COLO668 (cell line): Measurements from ENCODE around the gene HAS3.
"Not testable (repeated sequence)": the region's sequence is repeated elsewhere in the genome, so short reads cannot be mapped to it uniquely, and the experiment has no call there.

Experiments used
- DNase-seq: peaks from one replicate; lab custom pipeline; 2025; ENCODE audit not compliant: unreplicated experiment; lab: John Stamatoyannopoulos, UW

HAS3 gene

DNA sequence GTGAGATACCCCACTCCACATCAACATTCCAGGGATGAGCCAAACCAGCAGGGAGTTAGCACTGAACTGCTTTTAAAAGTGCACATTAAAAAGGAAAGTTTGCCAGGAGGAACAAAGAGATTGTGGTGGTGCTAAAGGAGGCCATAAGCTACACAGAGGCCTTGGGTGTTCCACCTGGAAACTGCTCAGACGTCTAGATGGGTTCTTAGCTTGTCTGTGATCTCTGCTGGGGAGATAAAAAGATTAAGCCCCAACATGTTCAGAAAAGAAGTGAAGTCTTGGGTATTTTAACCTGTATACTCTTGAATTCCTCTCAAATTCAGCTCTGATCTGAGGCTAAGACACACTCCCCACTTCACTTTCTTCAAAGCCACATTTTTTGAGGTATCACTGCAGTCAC is 10.4 kb downstream of the HAS3 start:
- no peak for DNase-seq

DNA sequence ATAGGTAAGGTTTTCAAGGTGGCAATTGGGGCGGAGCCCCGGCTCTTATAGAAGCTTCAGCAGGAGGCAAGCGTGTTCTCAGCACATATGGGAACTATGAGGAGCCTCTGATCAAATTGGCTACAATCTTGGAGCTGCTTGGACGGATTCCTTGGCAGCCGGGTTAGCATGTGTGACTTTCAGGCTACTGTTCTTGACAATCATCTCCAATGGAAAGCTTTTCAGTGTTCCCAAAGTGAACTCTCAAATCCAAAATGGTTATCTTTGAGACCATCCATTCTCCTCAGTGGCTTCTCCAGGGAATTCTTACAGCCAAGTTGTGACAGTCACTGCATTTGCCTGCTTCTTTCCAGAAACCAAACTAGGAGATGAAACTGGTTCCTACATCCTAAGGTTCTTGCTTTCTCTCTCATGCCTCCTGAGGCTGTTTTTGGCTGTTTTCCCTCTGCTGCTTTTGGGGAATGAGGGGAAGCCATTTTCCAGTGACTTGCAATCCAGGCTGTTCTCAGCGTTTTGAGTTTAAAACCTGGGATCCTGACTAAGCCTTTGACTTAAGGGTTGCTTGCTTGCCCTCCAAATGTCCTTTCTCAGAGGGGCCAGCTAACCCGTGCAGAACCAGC is 10.9 kb downstream of the HAS3 start:
- DNase-seq: no peak

DNA sequence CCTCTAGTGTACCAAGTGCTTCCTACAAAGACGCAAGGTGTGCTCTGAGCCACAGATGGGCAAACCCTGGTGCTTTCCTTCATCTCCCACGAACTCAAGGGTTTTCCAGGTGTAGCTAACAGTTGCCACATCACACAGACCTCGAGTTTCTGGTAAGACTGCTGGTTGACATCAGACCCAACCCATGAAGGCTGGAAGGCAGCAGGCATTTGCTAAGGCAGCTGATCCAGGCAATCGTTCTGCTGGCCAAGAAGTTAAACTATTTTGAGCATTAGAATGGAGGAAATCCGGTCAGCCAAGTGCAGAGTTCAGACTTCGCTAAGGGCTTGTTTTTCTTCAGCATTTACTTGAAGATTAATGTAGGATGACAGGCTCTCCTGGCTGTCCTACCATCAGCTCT is 11.5 kb downstream of the HAS3 start:
- no peak for DNase-seq

DNA sequence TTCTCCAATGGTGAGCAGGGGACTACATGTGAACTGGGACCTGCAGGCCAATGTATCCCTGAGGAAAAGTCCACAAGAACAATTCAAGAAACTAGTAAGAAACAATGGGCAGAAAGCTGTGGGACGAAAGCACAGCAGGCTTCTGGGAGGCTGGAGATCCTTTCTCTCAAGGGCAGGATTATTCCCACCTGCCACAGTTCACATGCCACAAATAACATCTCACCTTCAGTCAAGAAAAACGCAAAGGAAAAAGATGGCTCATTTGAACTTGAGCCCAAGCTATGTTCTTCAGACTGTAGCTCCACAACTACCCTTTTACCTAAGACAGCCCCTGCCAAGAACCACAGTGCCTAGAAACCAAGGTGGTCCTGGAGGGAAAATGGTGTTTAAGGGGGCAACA is 13.0 kb downstream of the HAS3 start:
- no peak for DNase-seq

DNA sequence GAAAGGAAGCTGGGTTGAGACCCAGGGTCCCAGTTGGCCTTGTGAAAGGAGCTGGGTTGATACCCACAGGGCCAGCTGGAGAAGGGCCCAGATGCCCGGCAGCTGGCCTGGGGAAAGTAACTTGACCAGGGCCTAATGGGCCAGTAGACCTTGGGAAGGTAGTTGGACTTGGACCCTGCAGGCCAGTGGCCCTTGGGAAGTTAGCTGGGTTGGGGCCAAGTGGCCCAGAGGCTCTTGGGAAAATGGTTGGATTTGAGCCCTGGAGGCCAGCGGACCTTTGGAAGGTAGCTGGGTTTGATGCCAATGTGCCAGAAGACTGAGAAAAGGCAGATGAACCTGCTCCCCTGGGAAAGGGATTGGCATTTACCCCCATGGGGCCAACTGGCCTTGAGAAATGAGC is 13.5 kb downstream of the HAS3 start:
- DNase-seq: no peak

DNA sequence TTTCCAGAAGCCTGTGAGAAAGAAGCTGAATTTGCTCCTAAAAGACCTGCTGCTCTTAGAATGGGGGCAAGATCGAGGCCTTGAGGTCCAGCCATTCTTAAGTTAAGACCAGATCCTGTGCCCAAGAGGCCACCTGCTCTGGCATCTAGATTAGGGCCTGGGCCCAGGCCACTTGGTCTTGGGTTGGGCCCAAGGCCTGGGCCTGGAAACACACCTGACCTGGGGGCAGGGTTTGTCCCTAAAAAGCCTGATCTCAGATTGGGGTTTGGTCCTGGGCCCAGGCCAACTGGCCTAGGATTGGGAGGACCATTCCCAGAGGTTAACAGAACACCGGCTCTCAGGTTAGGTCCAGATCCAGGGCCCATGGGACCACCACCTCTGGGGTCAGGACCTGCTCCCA is 14.1 kb downstream of the HAS3 start:
- no peak for DNase-seq

DNA sequence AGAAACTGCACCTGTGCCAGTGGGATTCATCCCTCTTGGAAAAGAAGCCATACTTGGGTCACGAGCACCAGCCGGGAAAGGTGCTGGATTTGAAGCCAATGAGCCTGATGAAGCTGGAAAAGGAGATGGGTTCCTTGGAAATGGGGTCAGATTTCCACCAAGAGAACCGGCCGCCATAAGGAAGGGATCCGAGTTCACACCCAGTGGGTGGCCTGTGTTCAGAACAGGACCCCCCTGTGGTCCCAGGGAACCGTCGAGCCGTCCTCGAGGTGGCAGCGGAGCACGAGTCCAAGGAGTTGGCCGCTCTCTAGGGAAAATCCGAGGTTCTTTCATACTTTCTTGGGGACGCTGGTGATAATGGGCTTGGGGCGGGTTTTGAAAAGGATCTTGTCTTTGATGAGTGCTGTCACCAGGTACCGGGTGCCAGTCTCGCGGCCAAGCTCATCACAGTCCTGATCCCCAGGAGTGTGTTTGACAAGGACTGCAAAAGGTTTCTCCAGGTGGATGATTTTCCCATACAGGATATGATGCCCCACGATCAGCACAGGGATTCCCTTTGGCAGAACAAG is 14.7 kb downstream of the HAS3 start:
- no peak for DNase-seq

DNA sequence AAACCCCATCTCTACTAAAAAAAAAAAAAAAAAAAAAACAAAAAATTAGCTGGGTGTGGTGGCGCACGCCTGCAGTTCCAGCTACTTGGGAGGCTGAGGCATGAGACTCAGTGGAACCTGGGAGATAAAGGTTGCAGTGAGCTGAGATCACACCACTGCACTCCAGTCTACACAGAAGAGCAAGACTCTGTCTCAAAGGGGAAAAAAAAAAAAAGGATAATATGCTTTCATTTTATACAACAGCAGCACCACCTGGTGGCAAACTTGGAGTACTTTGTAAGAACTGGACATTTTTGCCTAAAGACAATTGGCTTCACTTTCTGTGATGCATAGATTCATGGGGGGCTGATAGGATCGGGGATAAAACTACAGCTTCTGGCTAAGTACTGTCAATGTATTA is 18.5 kb downstream of the HAS3 start:
- peak; percentile 58 for DNase-seq

DNA sequence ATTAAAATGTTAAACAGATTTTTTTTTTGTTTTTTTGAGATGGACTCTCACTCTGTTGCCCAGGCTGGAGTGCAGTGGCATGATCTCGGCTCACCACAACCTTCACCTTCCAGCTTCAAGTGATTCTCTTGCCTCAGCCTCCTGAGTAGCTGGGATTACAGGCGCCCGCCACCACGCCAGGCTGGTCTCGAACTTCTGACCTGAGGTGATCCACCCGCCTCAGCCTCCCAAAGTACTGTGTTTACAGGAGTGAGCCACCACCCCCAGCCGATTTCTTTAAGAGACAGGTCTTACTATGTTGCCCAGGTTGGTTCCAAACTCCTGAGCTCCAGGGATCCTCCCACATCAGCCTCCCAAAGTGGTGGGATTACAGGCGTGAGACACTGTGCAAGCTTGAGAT is 19.0 kb downstream of the HAS3 start:
- DNase-seq: not testable (repeated sequence)

DNA sequence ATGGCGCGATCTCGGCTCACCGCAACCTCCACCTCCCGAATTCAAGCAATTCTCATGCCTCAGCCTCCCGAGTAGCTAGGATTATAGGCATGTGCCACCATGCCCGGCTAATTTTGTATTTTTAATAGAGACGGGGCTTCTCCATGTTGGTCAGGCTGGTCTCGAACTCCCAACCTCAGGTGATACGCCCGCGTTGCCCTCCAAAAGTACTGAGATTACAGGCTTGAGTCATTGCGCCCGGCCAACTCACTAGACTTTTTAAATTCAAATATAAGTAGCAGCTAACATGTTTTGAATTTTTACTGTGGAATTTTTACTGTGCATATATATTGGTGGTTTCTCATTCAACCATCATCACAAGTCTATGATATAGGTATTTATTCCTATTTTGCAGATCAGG is 19.5 kb downstream of the HAS3 start:
- not testable (repeated sequence) for DNase-seq

DNA sequence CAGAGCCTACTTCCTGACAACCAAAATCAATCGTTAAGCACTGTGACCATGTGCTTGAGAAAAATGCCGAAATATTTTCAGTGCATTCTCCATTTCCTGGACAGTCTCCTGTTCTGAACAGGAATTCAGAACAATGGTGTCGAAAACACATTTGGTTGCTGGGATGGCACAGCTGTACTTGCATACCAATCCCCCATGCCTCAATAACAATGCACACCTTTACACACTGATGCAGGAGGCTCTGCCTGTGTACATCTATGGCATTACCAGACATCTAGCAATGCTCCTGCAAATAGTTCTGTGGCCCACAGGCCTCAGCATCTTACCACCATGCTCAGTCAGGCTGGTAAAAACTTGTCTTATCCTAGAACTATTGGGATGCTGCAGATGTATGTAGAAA is 20.8 kb downstream of the HAS3 start:
- DNase-seq: no peak

DNA sequence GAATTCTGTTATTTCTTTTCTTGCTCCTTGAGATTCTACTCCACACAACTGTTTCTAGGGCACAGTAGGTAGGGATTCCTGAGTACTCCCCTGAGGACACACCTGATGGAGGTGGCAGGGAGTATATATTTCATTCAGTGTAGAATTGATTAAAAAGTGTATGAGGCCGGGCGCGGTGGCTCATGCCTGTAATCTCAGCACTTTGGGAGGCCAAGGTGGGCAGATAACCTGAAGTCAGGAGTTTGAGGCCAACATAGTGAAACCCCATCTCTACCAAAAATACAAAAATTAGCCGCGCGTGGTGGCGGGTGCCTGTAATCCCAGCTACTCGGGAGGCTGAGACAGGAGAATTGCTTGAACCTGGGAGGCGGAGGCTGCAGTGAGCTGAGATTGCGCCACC is 21.3 kb downstream of the HAS3 start:
- not testable (repeated sequence) for DNase-seq

DNA sequence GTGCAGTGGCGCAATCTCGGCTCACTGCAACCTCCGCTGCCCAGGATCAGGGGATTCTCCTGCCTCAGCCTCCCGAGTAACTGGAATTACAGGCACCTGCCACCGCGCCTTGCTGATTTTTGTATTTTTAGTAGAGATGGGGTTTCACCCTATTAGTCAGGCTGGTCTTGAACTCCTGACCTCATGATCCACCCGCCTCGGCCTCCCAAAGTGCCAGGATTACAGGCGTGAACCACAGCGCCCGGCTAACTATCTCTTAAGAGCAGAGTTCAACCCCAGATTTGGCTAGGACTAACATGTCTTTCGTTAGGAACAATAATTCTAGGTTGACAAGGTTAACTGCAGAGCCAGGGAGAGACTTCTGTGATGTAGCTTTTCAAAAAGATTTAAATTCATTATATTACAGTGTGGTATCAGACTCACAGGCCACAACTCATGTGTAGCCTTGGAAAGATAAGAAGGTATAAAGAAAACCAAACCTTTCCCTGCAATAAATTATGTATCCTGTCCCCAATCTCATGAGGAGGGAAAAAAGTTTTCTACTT is 22.6 kb downstream of the HAS3 start:
- DNase-seq: no peak

DNA sequence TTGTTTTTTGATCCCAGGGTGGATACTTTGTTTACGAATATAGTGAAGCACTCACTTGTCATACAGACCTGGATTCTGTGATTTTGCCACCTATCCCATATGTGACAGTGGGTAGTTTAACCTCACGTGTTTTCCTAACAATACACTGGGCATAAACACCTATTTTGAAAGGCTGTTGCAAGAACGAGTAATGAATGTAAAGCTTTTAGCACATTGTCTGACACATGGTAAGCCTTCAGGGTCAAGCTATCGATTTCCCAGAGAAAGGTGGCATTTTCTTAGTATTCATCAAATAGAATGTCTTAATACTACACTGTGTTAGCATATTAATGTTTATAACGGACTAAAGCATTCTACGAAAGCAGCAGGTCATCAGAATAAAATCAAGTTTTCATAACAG is 25.0 kb downstream of the HAS3 start:
- DNase-seq: no peak

DNA sequence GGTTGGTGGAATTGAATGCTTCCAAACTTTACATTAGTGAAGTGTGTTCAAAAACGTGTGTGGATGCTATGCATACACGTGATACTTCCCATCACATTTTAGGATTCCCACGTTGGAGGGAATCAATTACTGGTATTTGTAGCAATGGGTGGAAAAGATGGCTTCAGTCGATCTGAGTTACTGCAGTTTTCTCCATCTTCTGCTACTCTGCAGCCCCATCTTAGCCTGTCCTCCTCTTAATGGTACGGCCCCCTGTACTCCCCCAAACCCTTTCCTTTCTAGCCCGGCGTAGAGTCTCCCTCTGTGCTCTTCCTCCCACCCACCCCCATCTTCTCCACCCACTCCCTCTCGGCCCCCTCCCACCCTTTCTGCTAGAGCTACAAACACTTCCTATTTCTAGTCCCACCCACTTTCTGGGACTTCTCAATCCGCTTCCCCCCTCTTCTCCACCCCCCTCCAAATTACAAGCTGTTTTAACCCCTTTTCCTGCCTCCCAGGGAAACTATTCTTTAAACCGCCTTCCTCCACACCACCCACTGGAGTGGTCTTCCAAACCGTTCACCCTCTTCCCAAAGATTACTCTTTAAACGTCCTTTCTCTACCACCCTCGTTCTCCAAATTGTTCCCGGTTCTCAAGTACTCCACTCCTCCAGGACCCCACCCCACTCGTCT is 25.9 kb downstream of the HAS3 start:
- no peak for DNase-seq

DNA sequence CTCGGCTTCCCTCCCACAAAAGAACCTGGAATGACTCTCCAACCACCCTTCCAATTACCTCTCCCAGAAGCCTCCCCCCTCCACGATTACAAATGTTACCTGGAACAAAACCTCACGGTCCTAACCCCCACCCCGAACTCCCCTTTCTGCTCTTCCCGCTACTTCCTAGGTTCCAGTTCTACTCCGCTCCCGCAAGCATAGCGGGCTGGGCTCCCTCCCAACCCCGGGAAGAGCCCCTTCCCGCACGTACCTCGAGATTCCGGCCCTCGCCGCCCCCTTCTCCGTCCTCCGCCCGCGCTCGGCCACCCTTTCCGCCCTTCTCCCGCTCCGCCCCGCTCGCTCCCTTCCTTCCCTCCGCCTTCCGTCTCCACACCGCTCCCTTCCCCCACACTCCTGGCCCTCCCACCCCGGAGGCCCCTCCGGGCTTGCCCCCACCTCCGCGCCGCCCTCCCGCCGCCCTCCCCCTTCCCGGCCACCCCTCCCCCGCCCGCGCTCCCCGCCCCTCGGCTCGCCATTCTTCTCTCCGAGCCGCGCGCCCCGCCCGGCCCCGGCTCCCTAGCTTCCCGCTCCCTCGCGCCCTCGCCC is 26.5 kb downstream of the HAS3 start:
- peak; percentile 79 for DNase-seq

DNA sequence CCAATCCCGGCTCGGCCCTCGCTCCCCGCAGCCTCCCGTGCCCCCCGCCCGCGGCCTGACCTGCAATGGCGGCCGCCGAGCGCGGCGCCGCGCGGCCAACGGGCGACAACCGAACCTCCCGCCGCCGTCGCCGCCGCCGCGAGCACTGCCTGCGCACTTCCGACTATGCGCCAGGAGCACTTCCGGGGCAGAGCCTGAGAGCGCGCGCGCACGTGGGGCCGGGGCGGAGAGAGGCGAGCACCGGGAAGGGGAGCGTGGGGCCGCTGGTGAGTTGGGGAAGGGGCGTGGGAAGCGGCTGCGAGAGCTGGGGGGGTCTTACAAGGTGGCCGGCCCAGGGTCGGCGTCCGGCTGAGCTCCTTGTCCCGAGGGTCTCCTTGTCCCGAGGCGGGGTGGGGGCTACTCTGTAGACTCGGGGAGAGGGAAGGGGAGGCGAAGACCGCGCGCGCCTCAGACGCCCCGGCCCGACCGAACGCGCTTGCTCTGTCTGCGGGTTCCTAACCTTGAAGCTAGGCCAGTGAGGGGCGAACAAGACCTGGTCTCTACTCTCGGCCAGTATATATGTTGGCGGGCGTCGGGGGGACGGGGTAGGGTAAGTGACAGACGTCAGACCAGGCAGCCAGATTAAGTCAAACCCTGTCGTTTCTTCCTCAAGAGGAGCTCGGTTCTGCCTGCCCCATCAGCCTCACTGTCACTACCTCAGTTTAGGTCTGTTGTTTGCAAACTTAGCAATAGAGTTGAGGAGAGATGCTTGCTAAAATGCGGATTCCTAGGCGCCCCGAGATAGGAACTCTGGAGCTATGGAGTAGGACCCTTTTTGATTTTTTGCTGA is 27.2 kb downstream of the HAS3 start, which contains the start of the genes CHTF8 and UTP4:
Gene CHTF8, minus strand, starts transcription at position 165 of the 829 bp plus-strand sequence. CDS start 11,130 bp downstream, outside the sequence.
Gene UTP4, plus strand, starts transcription at position 226 of the 829 bp plus-strand sequence. CDS start 811 bp downstream, outside the sequence.
- peak; percentile 91 for DNase-seq

DNA sequence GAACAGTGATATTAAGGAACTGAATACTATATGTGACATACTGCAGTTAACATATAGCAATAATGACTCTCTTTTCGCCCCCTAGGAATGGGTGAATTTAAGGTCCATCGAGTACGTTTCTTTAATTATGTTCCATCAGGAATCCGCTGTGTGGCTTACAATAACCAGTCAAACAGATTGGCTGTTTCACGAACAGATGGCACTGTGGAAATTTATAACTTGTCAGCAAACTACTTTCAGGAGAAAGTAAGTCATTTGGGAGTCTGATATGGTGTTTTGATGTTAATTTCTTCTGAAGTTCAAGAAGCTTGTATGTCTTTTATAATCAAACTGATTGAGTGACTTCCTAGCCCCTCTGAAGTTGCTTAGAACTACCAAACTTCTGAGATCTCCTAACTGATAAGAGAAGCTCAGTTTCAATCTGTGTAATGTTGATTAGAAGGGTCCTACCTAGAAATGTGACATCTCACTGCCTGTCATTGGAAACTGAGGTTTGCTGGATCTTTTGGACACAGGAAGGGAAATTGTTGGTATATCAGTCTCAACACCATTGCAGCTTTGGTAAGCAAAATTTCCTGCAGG is 28.0 kb downstream of the HAS3 start:
- DNase-seq: no peak

DNA sequence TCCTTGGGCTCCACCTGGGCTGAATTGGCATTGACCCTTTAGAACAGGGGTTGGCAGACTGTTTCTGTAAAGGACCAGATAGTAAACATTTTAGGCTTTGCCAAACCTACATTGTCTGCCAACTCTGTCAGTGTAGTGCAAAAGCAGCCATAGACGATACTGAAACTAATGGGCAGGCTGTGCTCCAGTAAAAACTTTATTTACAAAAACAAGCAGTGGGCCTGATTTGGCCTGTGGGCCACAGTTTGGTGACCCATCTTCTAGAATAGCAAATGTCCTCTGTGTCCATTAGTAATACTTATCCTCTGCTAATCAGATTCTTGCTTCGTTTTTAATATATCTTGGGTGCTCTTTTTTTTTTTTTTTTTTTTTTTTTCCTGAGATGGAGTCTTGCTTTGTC is 33.2 kb downstream of the HAS3 start:
- DNase-seq: no peak

DNA sequence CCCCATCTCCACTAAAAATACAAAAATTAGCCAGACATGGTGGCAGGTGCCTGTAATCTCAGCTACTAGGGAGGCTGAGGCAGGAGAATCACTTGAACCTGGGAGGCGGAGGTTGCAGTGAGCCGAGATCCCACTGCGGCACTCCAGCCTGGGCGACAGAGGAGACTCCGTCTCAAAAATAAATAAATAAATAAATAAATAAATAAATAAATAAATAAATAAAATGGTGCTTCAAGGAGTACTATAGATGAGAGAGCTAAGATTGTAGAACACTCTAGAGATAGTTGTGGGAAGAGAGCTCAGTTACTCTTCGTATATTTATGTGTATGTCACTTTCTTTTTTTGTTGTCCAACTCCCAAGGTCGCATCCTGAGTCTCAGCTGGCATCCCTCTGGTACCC is 34.0 kb downstream of the HAS3 start:
- DNase-seq: not testable (repeated sequence)

DNA sequence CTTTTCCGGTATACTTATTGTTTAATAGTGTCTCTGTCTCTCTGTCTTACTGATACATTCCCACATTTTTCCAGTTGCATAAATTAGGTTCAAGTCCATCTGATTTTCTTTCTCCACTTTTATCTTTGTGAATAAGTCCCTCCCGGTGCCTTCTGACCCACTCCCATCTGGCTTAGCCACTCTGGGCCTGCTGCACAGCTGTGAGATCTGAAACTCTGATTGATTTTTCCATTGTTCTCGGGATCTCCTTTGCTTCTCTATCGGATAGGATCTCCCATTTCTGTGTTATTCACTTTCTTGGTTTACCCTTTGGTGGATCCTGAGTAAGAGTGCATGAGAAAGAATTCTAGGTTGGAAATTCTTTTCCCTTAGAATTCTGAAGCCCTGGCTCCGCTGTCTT is 35.6 kb downstream of the HAS3 start:
- no peak for DNase-seq
